Astrocyte (in vitro differentiated cells and primary cell): ENCODE results near the gene JPT2. TPM values are rescaled to one million over a fixed set of nuclear protein-coding genes. Genes with fewer than 3 reads are reported as not detected.

Experiments used
- DNase-seq: peaks from one replicate; pipeline ENCODE4 v3.0.0-alpha.2; 2010; ENCODE audit warnings: low read depth
- FAIRE-seq: peaks from 2 replicates; lab custom pipeline; 2011; peaks lifted over from hg19 to GRCh38; lab: Jason Lieb, UNC
- H2AFZ ChIP-seq: 2 replicates; pipeline ENCODE4 v1.6.0; 2012; ENCODE audit warnings: low read depth, low read length, inconsistent platforms
- H3K27ac ChIP-seq: 2 replicates; pipeline ENCODE4 v1.5.1; 2011; ENCODE audit warnings: low read depth, low read length, inconsistent platforms
- H3K27me3 ChIP-seq: 2 replicates; pipeline ENCODE4 v1.6.0; 2011; ENCODE audit warnings: low read length, inconsistent platforms; ENCODE audit not compliant: insufficient read depth
- H3K36me3 ChIP-seq: 2 replicates; pipeline ENCODE4 v1.5.1; 2011; ENCODE audit warnings: low read length, inconsistent platforms; ENCODE audit not compliant: insufficient read depth
- H3K4me1 ChIP-seq: 2 replicates; pipeline ENCODE4 v1.5.1; 2011; ENCODE audit warnings: low read length, inconsistent platforms; ENCODE audit not compliant: insufficient read depth
- H3K4me2 ChIP-seq: 2 replicates; pipeline ENCODE4 v1.6.0; 2012; ENCODE audit warnings: low read length, inconsistent platforms
- H3K4me3 ChIP-seq: 2 replicates; pipeline ENCODE4 v1.5.1; 2011; ENCODE audit warnings: low read depth, mild to moderate bottlenecking, low read length, inconsistent platforms; ENCODE audit not compliant: insufficient read depth
- H3K79me2 ChIP-seq: 2 replicates; pipeline ENCODE4 v1.6.0; 2012; ENCODE audit warnings: mild to moderate bottlenecking, low read length, inconsistent platforms; ENCODE audit not compliant: insufficient read depth
- H3K9ac ChIP-seq: 2 replicates; pipeline ENCODE4 v1.6.0; 2012; ENCODE audit warnings: mild to moderate bottlenecking, low read length, inconsistent platforms
- H3K9me3 ChIP-seq: 2 replicates; pipeline ENCODE4 v1.5.1; 2012; ENCODE audit warnings: low read depth, mild to moderate bottlenecking, low read length, inconsistent platforms; ENCODE audit not compliant: insufficient read depth
- H4K20me1 ChIP-seq: 2 replicates; pipeline ENCODE4 v1.6.0; 2012; ENCODE audit warnings: low read length, inconsistent platforms; ENCODE audit not compliant: insufficient read depth
- H3K27ac Mint-ChIP-seq: one replicate; pipeline ENCODE4 v1.8.0; 2021; ENCODE audit warnings: mild to moderate bottlenecking, mixed read lengths; ENCODE audit not compliant: unreplicated experiment
- H3K27me3 Mint-ChIP-seq: one replicate; pipeline ENCODE4 v1.8.0; 2021; ENCODE audit warnings: low read depth, mixed read lengths; ENCODE audit not compliant: unreplicated experiment
- H3K36me3 Mint-ChIP-seq: one replicate; pipeline ENCODE4 v1.8.0; 2021; ENCODE audit warnings: low read depth, mixed read lengths; ENCODE audit not compliant: unreplicated experiment
- H3K4me1 Mint-ChIP-seq: one replicate; pipeline ENCODE4 v1.8.0; 2021; ENCODE audit warnings: low read depth, mixed read lengths; ENCODE audit not compliant: unreplicated experiment
- H3K4me3 Mint-ChIP-seq: one replicate; pipeline ENCODE4 v1.8.0; 2021; ENCODE audit warnings: mild to moderate bottlenecking, moderate library complexity, mixed read lengths; ENCODE audit not compliant: unreplicated experiment
- H3K9me3 Mint-ChIP-seq: one replicate; pipeline ENCODE4 v1.8.0; 2021; ENCODE audit warnings: mild to moderate bottlenecking, mixed read lengths; ENCODE audit not compliant: unreplicated experiment
- CTCF ChIP-seq: IDR thresholded peaks from 2 replicates; pipeline ENCODE4 v1.5.1; 2011; ENCODE audit warnings: low read depth, mild to moderate bottlenecking, inconsistent platforms, low read length, moderate library complexity; ENCODE audit not compliant: insufficient read depth
- EZH2 ChIP-seq: IDR thresholded peaks from 2 replicates; pipeline ENCODE4 v1.6.1; 2012; ENCODE audit warnings: mild to moderate bottlenecking, low read length, inconsistent platforms; ENCODE audit not compliant: insufficient read depth
- total RNA-seq: library from RNA; stranded (reverse); gene quantifications from 2 replicates; pipeline ENCODE4 v1.2.1, GENCODE V29; 2021

The JPT2 gene
- total RNA-seq, 1 donor from 2014 or later = 143 TPM

DNA sequence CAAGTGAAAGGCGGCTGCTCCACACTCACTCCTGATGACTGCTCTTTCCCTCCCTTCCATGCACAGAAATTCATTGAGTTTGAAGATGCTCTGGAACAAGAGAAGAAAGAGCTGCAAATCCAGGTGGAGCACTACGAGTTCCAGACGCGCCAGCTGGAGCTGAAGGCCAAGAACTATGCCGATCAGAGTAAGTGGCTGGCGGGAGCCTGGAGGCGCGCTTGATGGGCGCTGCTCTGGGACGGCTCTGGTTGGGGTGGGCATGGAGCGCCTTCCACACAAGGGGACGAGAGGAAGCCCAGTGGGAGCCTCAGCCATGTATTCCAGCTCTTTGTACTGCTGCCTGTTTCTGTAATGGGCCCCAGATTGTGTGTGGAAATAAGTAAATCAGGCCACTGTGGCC, 46.4 kb downstream of the JPT2 start:
- no peak overlapping the region for H3K27ac Mint-ChIP-seq
- Histone ChIP-seq H3K27ac (no peak overlapping the region), H3K9me3 (no peaks in the 10 kb centered on the region), H3K36me3 (peaks cover 4% of the 10 kb centered on the region), H4K20me1 (peaks cover 63% of the 10 kb centered on the region), H3K4me3 (no peak overlapping the region), H3K79me2 (peaks cover 60% of the 10 kb centered on the region), H2AFZ (no peak overlapping the region), H3K9ac (no peak overlapping the region), H3K4me2 (no peak overlapping the region), H3K4me1 (peaks cover 7% of the 10 kb centered on the region), H3K27me3 (no peaks in the 10 kb centered on the region)
- no peak for FAIRE-seq
- no peaks in the 10 kb centered on the region for H3K27me3 Mint-ChIP-seq
- H3K9me3 Mint-ChIP-seq = peaks cover 3% of the 10 kb centered on the region
- DNase-seq = no peak
- TF ChIP-seq EZH2 (no peak), CTCF (no peak)
- peaks cover 6% of the 10 kb centered on the region for H3K36me3 Mint-ChIP-seq
- H3K4me3 Mint-ChIP-seq = no peak overlapping the region
- H3K4me1 Mint-ChIP-seq = peaks cover 11% of the 10 kb centered on the region

DNA sequence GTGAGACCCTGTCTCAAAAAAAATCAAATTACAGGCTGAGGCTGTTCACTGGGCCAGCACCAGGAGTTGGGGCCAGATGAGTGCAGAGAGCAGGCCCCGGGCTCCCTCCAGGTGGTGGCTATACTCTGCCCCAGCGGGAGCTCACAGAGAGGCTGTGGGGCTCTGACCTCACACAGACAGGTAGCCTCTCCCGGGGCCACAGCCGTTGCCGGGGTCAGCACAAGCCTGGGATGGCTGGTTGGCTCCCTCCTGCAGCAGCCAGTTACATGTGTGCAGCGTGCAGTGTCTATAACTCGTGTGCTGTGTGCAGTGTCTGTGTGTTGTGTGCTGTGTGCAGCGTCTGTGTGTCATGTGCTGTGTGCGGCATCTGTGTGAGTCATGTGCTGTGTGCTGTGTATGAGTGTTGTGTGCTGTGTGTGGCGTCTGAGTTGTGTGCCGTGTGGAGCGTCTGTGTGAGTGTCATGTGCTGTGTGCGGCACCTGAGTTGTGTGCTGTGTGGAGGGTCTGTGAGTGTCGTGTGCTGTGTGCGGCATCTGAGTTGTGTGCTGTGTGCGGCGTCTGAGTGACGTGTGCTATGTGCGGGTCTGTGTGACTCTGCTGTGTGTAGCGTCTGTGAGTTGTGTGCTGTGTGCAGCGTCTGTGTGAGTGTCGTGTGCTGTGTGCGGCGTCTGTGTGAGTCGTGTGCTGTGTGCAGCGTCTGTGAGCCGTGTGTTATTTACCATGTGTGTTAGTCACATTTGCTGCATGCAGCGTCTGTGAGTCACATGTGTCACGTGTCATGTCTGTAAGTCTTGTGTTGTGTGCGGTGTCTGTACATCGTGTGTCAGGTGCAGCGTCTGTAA, 48.8 kb downstream of the JPT2 start:
- H3K27me3 ChIP-seq = no peaks in the 10 kb centered on the region
- H3K36me3 ChIP-seq = peaks cover 7% of the 10 kb centered on the region
- no peaks in the 10 kb centered on the region for H3K27me3 Mint-ChIP-seq
- H4K20me1 ChIP-seq = peaks cover 57% of the 10 kb centered on the region
- H3K4me3 Mint-ChIP-seq = no peak overlapping the region
- no peak for FAIRE-seq
- peaks cover 3% of the 10 kb centered on the region for H3K4me1 ChIP-seq
- peaks cover 10% of the 10 kb centered on the region for H3K4me1 Mint-ChIP-seq
- peaks cover 44% of the 10 kb centered on the region for H3K79me2 ChIP-seq
- peaks cover 2% of the 10 kb centered on the region for H3K9me3 Mint-ChIP-seq
- H3K27ac ChIP-seq = no peak overlapping the region
- no peak overlapping the region for H3K4me2 ChIP-seq
- no peak overlapping the region for H2AFZ ChIP-seq
- H3K36me3 Mint-ChIP-seq = peaks cover 4% of the 10 kb centered on the region
- no peaks in the 10 kb centered on the region for H3K9me3 ChIP-seq
- no peak for DNase-seq
- no peak overlapping the region for H3K27ac Mint-ChIP-seq
- no peak overlapping the region for H3K4me3 ChIP-seq
- no peak overlapping the region for H3K9ac ChIP-seq
- TF ChIP-seq CTCF (no peak), EZH2 (no peak)
